CD4-positive, CD25-positive, alpha-beta regulatory T cell (primary cell): ENCODE results near the gene RYR2. TPM values are rescaled to one million over a fixed set of nuclear protein-coding genes. Genes with fewer than 3 reads are reported as not detected.

Experiments used
- ATAC-seq, 2 donors: fragments of 150-1000 bp; cut with Tn5 transposase; one replicate each; pipeline ENCODE4 v1.10.0; 2021; ENCODE audit warnings: low read depth in 2 of 2, moderate number of reproducible peaks in 2 of 2, moderate library complexity in 1 of 2
- DNase-seq, 3 donors: peaks; one replicate each; pipeline versions ENCODE4 v3.0.0 to v3.0.0-alpha.2; 2012 to 2022; ENCODE audit warnings: mixed read lengths in 1 of 3
- H3K27ac ChIP-seq: one replicate; pipeline ENCODE4 v1.7.0; 2013; ENCODE audit warnings: mild to moderate bottlenecking, low read length; ENCODE audit not compliant: insufficient read depth, poor library complexity, severe bottlenecking
- H3K27me3 ChIP-seq: one replicate; pipeline ENCODE4 v1.7.0; 2013; ENCODE audit warnings: low read length; ENCODE audit not compliant: control insufficient read depth, insufficient read depth
- H3K36me3 ChIP-seq: one replicate; pipeline ENCODE4 v1.7.0; 2013; ENCODE audit warnings: mild to moderate bottlenecking, low read length, moderate library complexity; ENCODE audit not compliant: control insufficient read depth, insufficient read depth
- H3K4me1 ChIP-seq: 2 replicates; pipeline ENCODE4 v1.7.0; 2013; ENCODE audit warnings: mild to moderate bottlenecking, low read length; ENCODE audit not compliant: insufficient read depth, control insufficient read depth, poor library complexity, severe bottlenecking
- H3K4me3 ChIP-seq: one replicate; pipeline ENCODE4 v1.7.0; 2013; ENCODE audit warnings: low read depth, mild to moderate bottlenecking, low read length, moderate library complexity
- H3K9me3 ChIP-seq, 2 experiments: 1 replicate in 1 of 2; 2 replicates in 1 of 2; pipeline ENCODE4 v1.7.0; 2013; ENCODE audit warnings: low read length in 2 of 2, mild to moderate bottlenecking in 1 of 2, moderate library complexity in 1 of 2; ENCODE audit not compliant: control insufficient read depth in 2 of 2
- H3K27ac Mint-ChIP-seq, 3 donors: one replicate each; pipeline ENCODE4 v1.8.0; 2020 to 2022; ENCODE audit warnings: mild to moderate bottlenecking in 3 of 3, mixed read lengths in 3 of 3, moderate library complexity in 2 of 3
- H3K27me3 Mint-ChIP-seq: one replicate; pipeline ENCODE4 v1.8.0; 2022; ENCODE audit warnings: mild to moderate bottlenecking, mixed read lengths
- H3K36me3 Mint-ChIP-seq: one replicate; pipeline ENCODE4 v1.8.0; 2020; ENCODE audit warnings: mixed read lengths
- H3K4me1 Mint-ChIP-seq, 4 donors: one replicate each; pipeline ENCODE4 v1.8.0; 2020 to 2022; ENCODE audit warnings: mixed read lengths in 4 of 4, mild to moderate bottlenecking in 1 of 4
- H3K4me3 Mint-ChIP-seq, 4 donors: one replicate each; pipeline ENCODE4 v1.8.0; 2020 to 2022; ENCODE audit warnings: mild to moderate bottlenecking in 4 of 4, mixed read lengths in 4 of 4, moderate library complexity in 3 of 4
- H3K9me3 Mint-ChIP-seq, 7 donors: one replicate each; pipeline ENCODE4 v1.8.0; 2020 to 2022; ENCODE audit warnings: mixed read lengths in 7 of 7, mild to moderate bottlenecking in 3 of 7, moderate library complexity in 2 of 7
- polyA plus RNA-seq, 4 donors: library from polyadenylated mRNA; unstranded; fragments of 300-500 nt; fragmentation: Illumina TruSeq; gene quantifications; one replicate each; pipeline ENCODE4 v1.2.3, GENCODE V29; 2021
- total RNA-seq: library from RNA; stranded (reverse); gene quantifications from one replicate; pipeline ENCODE4 v1.2.3, GENCODE V29; 2022

RYR2 gene
- total and polyA plus RNA-seq, 5 donors from 2014 or later: 0.02 to 0.40 TPM; not detected in 3

DNA sequence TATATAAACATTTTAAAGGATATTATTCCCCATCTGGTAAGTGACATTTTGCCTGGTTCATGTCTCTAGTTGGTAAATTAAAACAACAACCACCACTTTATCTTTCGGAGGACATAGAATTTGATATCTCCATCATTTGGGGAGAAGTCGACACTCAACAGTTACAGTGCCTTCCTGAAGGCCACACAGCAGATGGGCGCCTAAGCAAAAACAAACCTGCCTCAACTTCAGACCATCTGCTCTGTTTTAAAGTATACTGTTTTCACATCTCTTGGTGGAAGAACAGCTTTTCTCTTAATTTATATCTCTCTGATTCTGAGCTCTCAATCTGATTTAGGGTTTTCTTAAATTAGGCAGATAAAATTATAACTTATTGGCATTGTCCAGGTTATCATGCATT is 282.2 kb downstream of the RYR2 start:
- Histone ChIP-seq H3K27me3 (no peaks in the 10 kb centered on the region), H3K4me1 (no peaks in the 10 kb centered on the region), H3K36me3 (no peaks in the 10 kb centered on the region), H3K4me3 (no peak overlapping the region), H3K27ac (no peak overlapping the region), H3K9me3 (no peaks in the 10 kb centered on the region)
- Mint-ChIP-seq H3K36me3 (no peaks in the 10 kb centered on the region), H3K9me3 (peaks cover 0 to 4% (median 0%) of the 10 kb centered on the region in 7 donors), H3K4me1 (no peaks in the 10 kb centered on the region), H3K4me3 (no peak overlapping the region), H3K27ac (no peak overlapping the region), H3K27me3 (peaks cover 4% of the 10 kb centered on the region)
- DNase-seq: no peak
- ATAC-seq: no peak

DNA sequence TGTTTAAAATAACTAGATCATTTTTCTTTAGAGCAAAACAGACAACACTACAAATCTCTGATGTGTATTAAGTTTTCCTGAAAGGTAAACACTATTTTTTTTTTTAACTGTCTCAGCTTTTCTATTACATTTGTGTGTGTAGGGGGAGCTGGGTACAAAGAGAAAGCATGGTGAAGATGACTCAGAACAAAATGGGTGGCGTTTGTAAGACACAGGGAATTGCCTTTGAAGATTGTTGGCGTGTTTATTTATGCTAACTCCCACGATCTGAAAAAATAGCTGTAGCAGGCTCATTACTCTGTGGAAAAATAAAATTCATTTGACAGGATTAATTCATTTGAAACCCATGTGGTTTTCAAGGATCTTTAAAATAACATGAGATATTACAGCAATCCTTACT is 285.1 kb downstream of the RYR2 start:
- Mint-ChIP-seq H3K4me1 (no peaks in the 10 kb centered on the region), H3K36me3 (no peaks in the 10 kb centered on the region)
- no peak for ATAC-seq

DNA sequence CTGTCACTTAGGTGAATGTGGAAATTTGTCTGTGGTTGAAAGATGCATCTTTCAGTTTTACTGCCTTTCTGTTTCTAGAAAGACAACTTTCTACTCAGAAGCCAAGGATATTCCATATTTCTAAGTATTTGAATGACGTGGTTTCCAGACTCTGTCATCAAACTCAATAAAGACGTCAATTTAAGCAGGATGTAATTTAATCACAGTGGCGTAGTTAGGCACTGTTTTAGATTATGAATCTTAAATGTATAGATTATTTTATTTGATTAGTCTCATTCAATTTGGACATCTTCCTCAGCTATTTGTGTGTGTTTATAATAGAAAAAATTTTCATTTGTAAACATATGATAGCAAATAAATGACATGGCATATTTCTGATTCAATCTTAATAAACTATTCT is 298.9 kb downstream of the RYR2 start:
- Mint-ChIP-seq H3K4me3 (no peak overlapping the region), H3K27me3 (no peaks in the 10 kb centered on the region), H3K9me3 (peaks cover 0 to 2% (median 0%) of the 10 kb centered on the region in 7 donors), H3K36me3 (no peaks in the 10 kb centered on the region), H3K27ac (no peak overlapping the region), H3K4me1 (no peaks in the 10 kb centered on the region)
- no peaks in the 10 kb centered on the region for H3K36me3 ChIP-seq
- ATAC-seq: no peak
- no peak for DNase-seq
- H3K27ac ChIP-seq: no peak overlapping the region
- no peak overlapping the region for H3K4me3 ChIP-seq
- no peaks in the 10 kb centered on the region for H3K9me3 ChIP-seq
- H3K4me1 ChIP-seq: no peaks in the 10 kb centered on the region
- no peaks in the 10 kb centered on the region for H3K27me3 ChIP-seq

More for the DNA sequence above, 285.1 kb downstream of the RYR2 start:
- H3K4me3 ChIP-seq: no peak overlapping the region
- DNase-seq: no peak
- no peaks in the 10 kb centered on the region for H3K9me3 ChIP-seq
- no peak overlapping the region for H3K27ac ChIP-seq
- no peaks in the 10 kb centered on the region for H3K36me3 ChIP-seq
- Mint-ChIP-seq H3K27me3 (no peaks in the 10 kb centered on the region), H3K4me3 (no peak overlapping the region), H3K9me3 (peaks cover 0 to 4% (median 0%) of the 10 kb centered on the region in 7 donors), H3K27ac (no peak overlapping the region)
- H3K4me1 ChIP-seq: no peaks in the 10 kb centered on the region
- no peaks in the 10 kb centered on the region for H3K27me3 ChIP-seq

DNA sequence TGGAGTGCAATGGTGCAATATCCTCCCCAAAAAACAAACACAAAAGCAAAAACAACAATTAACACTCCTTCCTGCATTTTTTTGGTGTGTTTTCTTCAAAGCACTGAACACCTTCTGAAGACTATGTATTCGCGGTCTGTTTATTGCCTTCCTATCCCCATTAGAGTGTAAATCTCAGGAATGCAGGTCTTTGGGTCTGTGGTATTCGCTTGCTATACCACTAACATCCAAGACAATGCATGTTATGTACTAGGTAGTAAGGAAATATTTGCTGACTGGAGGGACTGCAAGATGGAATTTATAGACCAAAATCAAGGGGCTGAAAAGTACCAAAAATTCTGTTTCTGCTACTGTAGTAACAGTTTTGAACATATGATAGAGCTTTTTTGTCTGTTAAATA is 299.4 kb downstream of the RYR2 start:
- Mint-ChIP-seq H3K4me1 (no peaks in the 10 kb centered on the region), H3K9me3 (peaks cover 0 to 2% (median 0%) of the 10 kb centered on the region in 7 donors), H3K27me3 (no peaks in the 10 kb centered on the region), H3K27ac (no peak overlapping the region), H3K36me3 (no peaks in the 10 kb centered on the region), H3K4me3 (no peak overlapping the region)
- DNase-seq: no peak
- no peaks in the 10 kb centered on the region for H3K4me1 ChIP-seq
- H3K4me3 ChIP-seq: no peak overlapping the region
- H3K27ac ChIP-seq: no peak overlapping the region
- H3K36me3 ChIP-seq: no peaks in the 10 kb centered on the region
- no peaks in the 10 kb centered on the region for H3K27me3 ChIP-seq
- no peaks in the 10 kb centered on the region for H3K9me3 ChIP-seq
- ATAC-seq: no peak

DNA sequence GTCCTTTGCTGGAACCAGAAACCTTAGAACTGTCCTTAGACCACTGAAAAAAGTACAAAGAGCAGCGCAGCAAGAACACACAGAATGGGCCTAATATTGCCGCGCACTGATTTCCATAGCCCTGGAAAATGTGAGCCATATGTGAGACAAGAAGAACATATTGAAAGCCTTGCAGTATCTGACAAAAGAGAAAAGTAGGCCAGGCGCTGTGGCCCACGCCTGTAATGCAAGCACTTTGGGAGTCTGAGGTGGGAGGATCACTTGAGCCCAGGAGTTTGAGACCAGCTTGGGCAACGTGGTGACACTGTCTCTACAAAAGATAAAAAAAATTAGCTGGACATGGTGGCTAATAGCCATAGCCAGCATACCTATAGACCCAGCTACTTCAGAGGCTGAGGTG is 300.7 kb downstream of the RYR2 start:
- Histone ChIP-seq H3K4me3 (no peak overlapping the region), H3K4me1 (no peaks in the 10 kb centered on the region), H3K36me3 (no peaks in the 10 kb centered on the region), H3K27me3 (no peaks in the 10 kb centered on the region), H3K9me3 (no peaks in the 10 kb centered on the region), H3K27ac (no peak overlapping the region)
- no peaks in the 10 kb centered on the region for H3K36me3 Mint-ChIP-seq
- no peaks in the 10 kb centered on the region for H3K4me1 Mint-ChIP-seq
- peaks cover 0 to 2% (median 0%) of the 10 kb centered on the region in 7 donors for H3K9me3 Mint-ChIP-seq
- H3K27ac Mint-ChIP-seq: no peak overlapping the region
- no peak for DNase-seq
- H3K27me3 Mint-ChIP-seq: no peaks in the 10 kb centered on the region
- no peak for ATAC-seq
- H3K4me3 Mint-ChIP-seq: no peak overlapping the region

DNA sequence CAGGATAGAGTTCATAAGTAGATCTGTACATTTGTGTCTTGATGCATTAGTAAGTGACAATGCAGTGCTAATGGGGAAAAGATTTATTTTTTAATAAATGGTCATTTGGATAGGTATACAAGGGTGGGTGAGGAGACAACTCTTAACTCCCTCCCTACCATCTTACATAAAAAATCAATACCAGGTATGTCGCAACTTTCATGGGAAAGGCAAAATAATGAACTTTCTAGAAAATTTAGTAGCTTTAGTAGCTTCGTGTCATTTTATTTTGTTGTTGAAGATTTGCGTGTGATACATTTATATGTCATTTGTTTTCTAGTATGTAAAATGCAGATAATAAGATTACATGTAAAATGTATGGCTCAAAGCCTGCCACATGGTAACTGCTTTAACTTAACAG is 310.8 kb downstream of the RYR2 start:
- no peak overlapping the region for H3K27ac ChIP-seq
- H3K36me3 Mint-ChIP-seq: no peaks in the 10 kb centered on the region
- no peak overlapping the region for H3K4me3 Mint-ChIP-seq
- no peaks in the 10 kb centered on the region for H3K4me1 Mint-ChIP-seq
- ATAC-seq (no peak), DNase-seq (no peak)
- no peaks in the 10 kb centered on the region for H3K9me3 ChIP-seq
- peaks cover 0 to 2% (median 0%) of the 10 kb centered on the region in 7 donors for H3K9me3 Mint-ChIP-seq
- H3K4me3 ChIP-seq: no peak overlapping the region
- no peaks in the 10 kb centered on the region for H3K27me3 Mint-ChIP-seq
- no peak overlapping the region for H3K27ac Mint-ChIP-seq
- no peaks in the 10 kb centered on the region for H3K36me3 ChIP-seq
- H3K4me1 ChIP-seq: no peaks in the 10 kb centered on the region
- no peaks in the 10 kb centered on the region for H3K27me3 ChIP-seq

DNA sequence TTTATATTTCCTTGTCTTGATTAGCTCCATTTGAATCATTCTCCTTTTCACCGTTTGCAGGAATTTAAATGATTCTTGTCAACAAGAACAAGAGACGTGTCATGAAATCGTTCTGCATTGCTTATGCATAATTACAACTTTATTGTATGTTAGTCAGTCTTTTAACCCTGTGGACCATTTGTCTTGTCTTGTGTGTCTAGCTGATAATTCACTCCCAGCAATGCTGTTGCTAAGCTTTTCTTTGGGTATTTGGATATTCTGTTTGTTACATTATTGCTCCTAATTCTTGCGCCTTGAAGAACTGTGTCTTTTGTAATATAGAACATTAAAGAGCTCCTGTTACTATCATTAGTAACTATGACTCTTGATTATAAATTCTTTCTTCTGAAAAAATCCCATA is 311.9 kb downstream of the RYR2 start:
- H3K27ac Mint-ChIP-seq: no peak overlapping the region
- no peaks in the 10 kb centered on the region for H3K27me3 Mint-ChIP-seq
- H3K27me3 ChIP-seq: no peaks in the 10 kb centered on the region
- no peaks in the 10 kb centered on the region for H3K36me3 ChIP-seq
- H3K27ac ChIP-seq: no peak overlapping the region
- ATAC-seq (no peak), DNase-seq (no peak)
- H3K36me3 Mint-ChIP-seq: no peaks in the 10 kb centered on the region
- H3K4me1 Mint-ChIP-seq: no peaks in the 10 kb centered on the region
- H3K4me1 ChIP-seq: no peaks in the 10 kb centered on the region
- no peak overlapping the region for H3K4me3 ChIP-seq
- H3K4me3 Mint-ChIP-seq: no peak overlapping the region
- no peaks in the 10 kb centered on the region for H3K9me3 ChIP-seq
- peaks cover 0 to 3% (median 0%) of the 10 kb centered on the region in 7 donors for H3K9me3 Mint-ChIP-seq

DNA sequence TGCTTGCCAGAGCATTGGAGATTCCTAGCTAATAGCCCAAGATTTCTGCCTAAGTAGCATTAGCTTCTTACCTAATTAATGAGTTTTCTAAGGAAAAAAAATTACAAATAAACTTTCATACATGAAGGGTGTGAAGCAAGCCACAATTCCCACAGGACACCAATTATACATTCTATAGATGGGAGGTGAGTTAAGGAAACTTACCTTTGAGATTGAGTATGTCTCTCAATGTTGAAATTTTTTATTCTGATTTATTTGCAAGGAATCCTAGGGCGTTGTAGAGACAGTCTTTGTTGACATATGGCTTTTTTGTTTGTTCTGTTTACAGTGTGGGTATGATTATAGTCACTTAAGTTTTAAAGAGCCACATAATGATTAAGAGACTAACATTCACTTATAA is 313.0 kb downstream of the RYR2 start:
- Histone ChIP-seq H3K4me1 (no peaks in the 10 kb centered on the region), H3K4me3 (no peak overlapping the region), H3K36me3 (no peaks in the 10 kb centered on the region), H3K27ac (no peak overlapping the region), H3K27me3 (no peaks in the 10 kb centered on the region), H3K9me3 (no peaks in the 10 kb centered on the region)
- Mint-ChIP-seq H3K27me3 (no peaks in the 10 kb centered on the region), H3K9me3 (peaks cover 0 to 3% (median 0%) of the 10 kb centered on the region in 7 donors), H3K4me3 (no peak overlapping the region), H3K27ac (no peak overlapping the region), H3K4me1 (no peaks in the 10 kb centered on the region), H3K36me3 (no peaks in the 10 kb centered on the region)
- ATAC-seq (no peak), DNase-seq (no peak)
